PC-3 (cell line): ENCODE measurements around the gene TTC28.

ENCODE experiments used
- EZH2 ChIP-seq: fragments of 300-600 bp; sonication (generic); IDR thresholded peaks from one replicate; pipeline ENCODE4 v1.6.1; 2017; ENCODE audit warnings: antibody characterized with exemption, mild to moderate bottlenecking, low read length; ENCODE audit not compliant: unreplicated experiment
- EZH2phosphoT487 ChIP-seq: fragments of 300-600 bp; sonication (generic); IDR thresholded peaks from 2 replicates; pipeline ENCODE4 v1.6.1; 2018; ENCODE audit warnings: mild to moderate bottlenecking, antibody characterized with exemption, low read length, borderline replicate concordance
- TF ChIP-seq, protein P1 (sequence below): fragments of 300-600 bp; sonication (generic); conservative IDR thresholded peaks from 2 replicates; pipeline ENCODE4 v1.5.1; 2017; ENCODE audit warnings: antibody characterized with exemption, low read depth, mild to moderate bottlenecking, low read length

- TF ChIP-seq, protein P1, sequence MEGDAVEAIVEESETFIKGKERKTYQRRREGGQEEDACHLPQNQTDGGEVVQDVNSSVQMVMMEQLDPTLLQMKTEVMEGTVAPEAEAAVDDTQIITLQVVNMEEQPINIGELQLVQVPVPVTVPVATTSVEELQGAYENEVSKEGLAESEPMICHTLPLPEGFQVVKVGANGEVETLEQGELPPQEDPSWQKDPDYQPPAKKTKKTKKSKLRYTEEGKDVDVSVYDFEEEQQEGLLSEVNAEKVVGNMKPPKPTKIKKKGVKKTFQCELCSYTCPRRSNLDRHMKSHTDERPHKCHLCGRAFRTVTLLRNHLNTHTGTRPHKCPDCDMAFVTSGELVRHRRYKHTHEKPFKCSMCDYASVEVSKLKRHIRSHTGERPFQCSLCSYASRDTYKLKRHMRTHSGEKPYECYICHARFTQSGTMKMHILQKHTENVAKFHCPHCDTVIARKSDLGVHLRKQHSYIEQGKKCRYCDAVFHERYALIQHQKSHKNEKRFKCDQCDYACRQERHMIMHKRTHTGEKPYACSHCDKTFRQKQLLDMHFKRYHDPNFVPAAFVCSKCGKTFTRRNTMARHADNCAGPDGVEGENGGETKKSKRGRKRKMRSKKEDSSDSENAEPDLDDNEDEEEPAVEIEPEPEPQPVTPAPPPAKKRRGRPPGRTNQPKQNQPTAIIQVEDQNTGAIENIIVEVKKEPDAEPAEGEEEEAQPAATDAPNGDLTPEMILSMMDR = no peak
- no peak for TF ChIP-seq EZH2phosphoT487
- TF ChIP-seq EZH2 = no peak
Observed at GRCh38 chr22:28465841-28466240, 213.8 kb downstream of the TTC28 start.
